Right atrium auricular region (tissue), 2 donors: ENCODE data around the gene MMP25. TPM values are rescaled to one million over a fixed set of nuclear protein-coding genes. Genes with fewer than 3 reads are reported as not detected.

Experiments
- DNase-seq: peaks from one replicate; pipeline ENCODE4 v3.0.0-alpha.2; 2019; ENCODE audit warnings: low spot score
- H3K27ac ChIP-seq, 2 donors: fragments of 200-600 bp; sonication (generic); 1 replicate in 1 of 2; 2 replicates in 1 of 2; pipeline ENCODE4 v1.5.1; 2016 to 2019
- H3K27me3 ChIP-seq, 2 donors: fragments of 200-600 bp; sonication (generic); one replicate each; pipeline versions ENCODE4 v1.5.1 to v1.6.0; 2017 to 2019
- H3K36me3 ChIP-seq: fragments of 200-600 bp; sonication (generic); one replicate; pipeline ENCODE4 v1.5.1; 2016
- H3K4me1 ChIP-seq, 2 donors: fragments of 200-600 bp; sonication (generic); one replicate each; pipeline versions ENCODE4 v1.5.1 to v1.6.0; 2017 to 2019
- H3K4me3 ChIP-seq, 2 donors: fragments of 200-600 bp; sonication (generic); 1 replicate in 1 of 2; 2 replicates in 1 of 2; pipeline ENCODE4 v1.5.1; 2017 to 2019; ENCODE audit warnings: mild to moderate bottlenecking in 1 of 2, moderate library complexity in 1 of 2
- H3K9me3 ChIP-seq, 2 donors: fragments of 200-600 bp; sonication (generic); one replicate each; pipeline ENCODE4 v1.5.1; 2019
- total RNA-seq, 2 donors: library from RNA; depleted of rRNA; stranded (reverse); fragments of >200 nt; gene quantifications; one replicate each; pipeline ENCODE4 v1.1.0, GENCODE V29; 2016
- TF ChIP-seq, protein P1 (sequence below), 2 donors: fragments of 200-600 bp; sonication (generic); IDR thresholded peaks; one replicate each; pipeline ENCODE4 v1.5.1; 2019; ENCODE audit warnings: antibody characterized with exemption in 2 of 2

Gene MMP25
- total RNA-seq, 2 donors from 2014 or later = 0.30 to 1.7 TPM

DNA sequence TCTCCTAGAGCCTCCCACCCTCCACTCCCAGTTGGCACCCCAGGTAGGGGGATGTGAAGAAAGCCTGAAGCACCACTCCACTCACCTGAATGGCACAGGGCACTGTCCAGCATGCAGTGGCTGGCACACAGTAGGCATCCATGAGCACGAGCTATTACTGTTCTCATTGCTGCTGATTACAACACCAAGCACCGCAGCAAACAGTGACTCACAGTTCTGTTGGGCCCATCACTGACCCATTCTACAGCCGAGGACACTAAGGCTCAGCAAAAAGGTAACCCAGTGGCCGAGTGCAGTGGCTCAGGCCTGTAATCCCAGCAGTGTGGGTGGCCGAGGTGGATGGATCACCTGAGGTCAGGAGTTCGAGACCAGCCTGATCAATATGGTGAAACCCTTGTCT lies 50.0 kb downstream of the MMP25 start:
- TF ChIP-seq, protein P1, sequence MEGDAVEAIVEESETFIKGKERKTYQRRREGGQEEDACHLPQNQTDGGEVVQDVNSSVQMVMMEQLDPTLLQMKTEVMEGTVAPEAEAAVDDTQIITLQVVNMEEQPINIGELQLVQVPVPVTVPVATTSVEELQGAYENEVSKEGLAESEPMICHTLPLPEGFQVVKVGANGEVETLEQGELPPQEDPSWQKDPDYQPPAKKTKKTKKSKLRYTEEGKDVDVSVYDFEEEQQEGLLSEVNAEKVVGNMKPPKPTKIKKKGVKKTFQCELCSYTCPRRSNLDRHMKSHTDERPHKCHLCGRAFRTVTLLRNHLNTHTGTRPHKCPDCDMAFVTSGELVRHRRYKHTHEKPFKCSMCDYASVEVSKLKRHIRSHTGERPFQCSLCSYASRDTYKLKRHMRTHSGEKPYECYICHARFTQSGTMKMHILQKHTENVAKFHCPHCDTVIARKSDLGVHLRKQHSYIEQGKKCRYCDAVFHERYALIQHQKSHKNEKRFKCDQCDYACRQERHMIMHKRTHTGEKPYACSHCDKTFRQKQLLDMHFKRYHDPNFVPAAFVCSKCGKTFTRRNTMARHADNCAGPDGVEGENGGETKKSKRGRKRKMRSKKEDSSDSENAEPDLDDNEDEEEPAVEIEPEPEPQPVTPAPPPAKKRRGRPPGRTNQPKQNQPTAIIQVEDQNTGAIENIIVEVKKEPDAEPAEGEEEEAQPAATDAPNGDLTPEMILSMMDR (IDR thresholded peaks at IDR 0.05) = no peak
- DNase-seq = no peak
- no peaks in the 10 kb centered on the region for H3K36me3 ChIP-seq
- no peak overlapping the region for H3K4me3 ChIP-seq
- H3K4me1 ChIP-seq = peaks cover 0 to 22% of the 10 kb centered on the region in 2 donors
- no peaks in the 10 kb centered on the region for H3K27me3 ChIP-seq
- no peak overlapping the region for H3K27ac ChIP-seq
- no peaks in the 10 kb centered on the region for H3K9me3 ChIP-seq

DNA sequence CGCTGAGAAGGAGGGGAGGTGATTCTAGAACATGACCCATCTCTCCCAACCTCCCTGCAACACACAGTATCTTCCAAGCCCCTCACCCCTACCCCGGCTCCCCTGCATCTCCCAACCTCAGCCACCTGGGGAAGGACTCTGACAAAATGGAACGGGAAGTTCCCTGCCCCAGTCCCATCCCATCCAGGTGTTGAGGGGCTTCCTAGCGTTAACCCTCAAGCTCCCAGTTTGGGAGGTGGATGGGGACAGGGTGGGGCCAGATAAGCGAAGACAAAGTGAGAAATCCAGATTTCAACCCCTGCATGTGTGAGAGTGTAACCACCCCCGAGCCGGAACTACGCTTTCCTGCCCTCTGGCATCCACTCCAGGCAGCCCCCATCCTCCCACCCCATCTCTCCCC lies 50.9 kb downstream of the MMP25 start:
- peaks cover 0 to 26% of the 10 kb centered on the region in 2 donors for H3K4me1 ChIP-seq
- no peak for DNase-seq
- no peak overlapping the region for H3K27ac ChIP-seq
- H3K4me3 ChIP-seq = no peak overlapping the region
- no peaks in the 10 kb centered on the region for H3K36me3 ChIP-seq
- TF ChIP-seq, protein P1 (IDR thresholded peaks at IDR 0.05) = no peak
- H3K9me3 ChIP-seq = no peaks in the 10 kb centered on the region
- no peaks in the 10 kb centered on the region for H3K27me3 ChIP-seq

DNA sequence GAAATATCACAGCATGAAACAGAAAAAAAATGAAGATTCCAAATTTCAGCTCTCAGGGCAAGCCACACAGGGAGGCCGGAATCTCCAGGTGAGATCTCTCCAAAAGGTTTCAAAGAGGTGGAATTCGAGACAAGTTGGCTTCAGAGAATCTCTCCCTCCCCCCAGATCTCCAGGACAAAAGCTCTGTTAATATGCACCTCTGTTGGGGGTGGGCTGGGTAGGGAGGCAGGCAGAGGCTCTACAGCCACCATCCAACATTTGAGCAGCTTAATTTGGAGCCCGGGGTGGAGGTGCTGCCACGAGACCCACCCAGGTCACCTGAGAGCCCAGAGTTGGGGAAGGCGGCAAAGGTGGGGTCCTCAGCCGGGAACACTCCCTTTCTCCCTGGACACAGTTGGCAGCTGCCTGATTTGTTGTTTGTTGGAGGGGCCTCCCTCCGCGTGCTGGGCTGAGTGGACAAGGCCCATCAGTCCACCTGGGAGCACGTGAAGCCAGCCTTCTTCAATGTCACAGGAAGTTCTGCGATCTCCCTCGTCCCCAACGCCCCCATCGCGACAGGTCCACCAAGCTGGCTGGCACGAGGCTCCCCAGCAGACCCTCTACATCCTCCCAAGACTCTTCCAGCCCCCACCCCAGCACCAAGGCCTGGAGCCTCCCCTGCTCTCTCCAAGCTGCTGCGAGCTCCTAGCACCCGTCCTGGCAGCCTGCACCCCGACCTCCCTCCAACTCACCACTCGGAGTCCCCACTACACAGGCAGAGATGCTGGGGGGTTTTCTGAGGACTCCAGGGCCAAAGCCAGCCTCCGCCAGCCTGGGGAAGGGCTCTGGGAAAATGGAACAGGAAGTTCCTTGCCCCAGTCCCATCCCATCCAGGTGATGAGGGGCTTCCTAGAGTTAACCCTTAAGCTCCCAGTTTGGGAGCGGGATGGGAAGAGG lies 52.4 kb downstream of the MMP25 start, which contains the start of gene ZSCAN10:
TSS of gene ZSCAN10 (minus strand) at position 836 of the 936 bp plus-strand sequence. CDS start 6,357 bp downstream, outside the sequence.
- no peaks in the 10 kb centered on the region for H3K9me3 ChIP-seq
- TF ChIP-seq, protein P1 (IDR thresholded peaks at IDR 0.05) = no peak
- peaks cover 0 to 26% of the 10 kb centered on the region in 2 donors for H3K4me1 ChIP-seq
- no peaks in the 10 kb centered on the region for H3K27me3 ChIP-seq
- H3K4me3 ChIP-seq = peak within 1 kb of the TSS in 1 of 2 donors; percentile 31
- no peaks in the 10 kb centered on the region for H3K36me3 ChIP-seq
- H3K27ac ChIP-seq = no peak within 1 kb of the TSS
- no peak for DNase-seq

DNA sequence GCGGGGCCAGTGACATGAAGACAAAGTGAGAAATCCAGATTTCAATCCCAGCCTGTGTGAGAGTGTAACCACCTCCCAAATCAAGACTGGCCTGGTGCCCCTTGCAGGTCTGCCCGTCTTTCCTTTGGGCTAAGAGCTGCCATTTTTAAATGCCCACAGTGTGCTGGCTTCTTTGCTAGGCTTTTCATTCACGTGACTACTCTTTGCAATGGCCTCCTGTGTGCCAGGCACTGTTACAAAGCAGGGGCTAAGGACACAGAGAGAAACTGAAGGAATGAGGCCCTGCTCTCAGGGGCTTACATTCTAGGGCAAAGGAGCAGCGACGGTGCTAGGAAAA lies 53.0 kb downstream of the MMP25 start:
- Histone ChIP-seq H3K4me1 (peaks cover 0 to 26% of the 10 kb centered on the region in 2 donors), H3K36me3 (no peaks in the 10 kb centered on the region), H3K9me3 (no peaks in the 10 kb centered on the region), H3K27ac (no peak overlapping the region), H3K4me3 (no peak overlapping the region), H3K27me3 (no peaks in the 10 kb centered on the region)
- no peak for DNase-seq
- TF ChIP-seq, protein P1 (IDR thresholded peaks at IDR 0.05) = no peak

DNA sequence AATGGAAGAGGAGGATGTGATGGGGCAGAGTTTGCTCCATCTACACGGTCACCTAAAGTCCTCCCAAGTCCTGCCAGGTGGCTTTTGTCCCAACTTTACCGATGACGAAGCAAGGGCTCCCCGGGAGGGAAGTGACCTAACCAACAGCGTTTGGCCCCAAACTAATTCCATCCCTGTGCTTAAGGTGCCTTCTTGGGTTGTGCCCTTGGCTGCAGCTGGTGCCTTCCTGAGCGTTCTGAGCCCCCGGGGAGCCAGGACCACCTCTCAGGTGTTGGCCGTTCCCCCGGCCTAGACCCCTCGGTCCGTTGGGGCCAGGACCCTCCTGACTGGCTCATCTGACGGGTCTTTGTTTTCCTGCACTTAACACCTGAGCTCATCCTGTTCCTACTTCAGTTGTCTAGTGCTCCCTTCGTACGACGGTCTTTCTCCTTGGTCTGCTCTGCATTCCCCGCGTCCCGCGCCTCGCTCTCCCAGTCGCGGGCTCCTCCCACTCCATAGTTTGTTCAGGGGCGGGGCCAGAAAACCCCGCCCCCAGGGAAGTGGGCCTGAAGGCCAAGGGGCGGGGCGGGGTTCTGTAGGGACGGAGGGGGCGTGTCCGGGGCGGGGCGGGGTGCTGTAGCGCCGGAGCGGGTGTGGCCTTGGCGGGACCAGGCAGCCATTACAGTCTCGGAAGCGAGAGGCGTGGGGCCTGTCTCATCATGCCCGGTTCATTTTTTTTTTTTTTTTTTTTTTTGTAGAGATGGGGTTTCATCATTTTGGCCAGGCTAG lies 53.6 kb downstream of the MMP25 start:
- no peak overlapping the region for H3K27ac ChIP-seq
- TF ChIP-seq, protein P1 (IDR thresholded peaks at IDR 0.05) = no peak
- peak overlapping the region in 1 of 2 donors; percentile 31 for H3K4me3 ChIP-seq

More for the DNA sequence above, 53.6 kb downstream of the MMP25 start:
- Histone ChIP-seq H3K27me3 (no peaks in the 10 kb centered on the region), H3K9me3 (no peaks in the 10 kb centered on the region), H3K36me3 (no peaks in the 10 kb centered on the region), H3K4me1 (peaks cover 0 to 26% of the 10 kb centered on the region in 2 donors)
- DNase-seq = peak; percentile 87
